Stimulated activated CD4-positive, alpha-beta T cell treated with anti-CD3 and anti-CD28 coated beads, Interleukin-1b, Interleukin-23, amount 100 ng/mL, for 48 hours (primary cell): Measurements from ENCODE around the gene FOXO4.

ENCODE experiments used
- DNase-seq: peaks from one replicate; pipeline ENCODE4 v3.0.0-alpha.2; 2020

FOXO4 gene

DNA sequence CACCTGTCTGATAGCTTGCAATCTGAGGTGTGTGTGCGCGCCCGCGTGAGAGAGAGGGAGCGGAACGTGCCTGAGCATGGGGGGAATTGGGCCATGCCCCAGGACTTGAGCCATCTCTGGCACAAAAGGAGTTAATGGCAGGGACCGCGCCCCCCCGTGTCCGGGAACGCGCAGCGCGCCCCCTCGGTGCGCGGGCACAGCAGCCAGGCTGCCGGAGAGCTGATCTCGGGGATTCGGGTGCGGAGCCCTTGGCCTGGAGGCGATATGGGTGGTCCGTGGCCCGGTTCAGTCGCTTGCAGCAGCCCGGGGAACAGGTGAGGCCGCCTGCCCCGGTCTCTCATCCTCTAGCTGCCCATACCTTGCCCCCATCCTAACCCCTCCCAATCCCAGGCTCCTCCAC, 49.0 kb downstream of the FOXO4 start, which contains the start of gene NLGN3:
Gene NLGN3, plus strand, starts transcription at position 191 of the 400 bp plus-strand sequence. CDS start 2,909 bp downstream, outside the sequence.
- no peak for DNase-seq

GRCh38 chrX:71147496-71148277, 52.0 kb downstream of the FOXO4 start:
- DNase-seq, result no peak

GRCh38 chrX:71148278-71148663, 52.6 kb downstream of the FOXO4 start:
- DNase-seq, result no peak

- no peak for DNase-seq
Observed at GRCh38 chrX:71151366-71151765, 55.7 kb downstream of the FOXO4 start.
